Measurements from ENCODE around the gene BTN2A1.
"Not testable (repeated sequence)": the region's sequence is repeated elsewhere in the genome, so short reads cannot be mapped to it uniquely, and the experiment has no call there.

BTN2A1 gene

GRCh38 chr6:26433680-26434079 is 24.1 kb upstream of the BTN2A1 start:
- FAIRE-seq, result not testable (repeated sequence)

- FAIRE-seq, result no peak
Measured at GRCh38 chr6:26436018-26436417, 21.7 kb upstream of the BTN2A1 start.

GRCh38 chr6:26437550-26437949 is 20.2 kb upstream of the BTN2A1 start:
- no peak for FAIRE-seq

- no peak for FAIRE-seq
Measured at GRCh38 chr6:26438000-26438399, 19.8 kb upstream of the BTN2A1 start.

GRCh38 chr6:26439151-26440125 is 18.3 kb upstream of the BTN2A1 start:
- FAIRE-seq, result no peak

- FAIRE-seq, result no peak
Measured at GRCh38 chr6:26440977-26441358, 16.8 kb upstream of the BTN2A1 start.

- no peak for FAIRE-seq
Measured at GRCh38 chr6:26441977-26442376, 15.8 kb upstream of the BTN2A1 start.

- no peak for FAIRE-seq
Measured at GRCh38 chr6:26445934-26446667, 11.7 kb upstream of the BTN2A1 start.

- FAIRE-seq, result no peak
Measured at GRCh38 chr6:26447257-26447656, 10.5 kb upstream of the BTN2A1 start.

GRCh38 chr6:26450240-26450639 is 7.5 kb upstream of the BTN2A1 start:
- no peak for FAIRE-seq

- no peak for FAIRE-seq
Measured at GRCh38 chr6:26452631-26453235, 5.0 kb upstream of the BTN2A1 start.

- FAIRE-seq, result no peak
Measured at GRCh38 chr6:26454631-26455030, 3.1 kb upstream of the BTN2A1 start.

GRCh38 chr6:26455357-26455970 is 2.3 kb upstream of the BTN2A1 start:
- FAIRE-seq, result no peak

GRCh38 chr6:26457264-26457805 is 420 bp upstream of the BTN2A1 start:
- no peak for FAIRE-seq

GRCh38 chr6:26459023-26459810 is 1.5 kb downstream of the BTN2A1 start:
- FAIRE-seq, result no peak

- FAIRE-seq, result not testable (repeated sequence)
Measured at GRCh38 chr6:26461353-26461752, 3.6 kb downstream of the BTN2A1 start.

GRCh38 chr6:26464014-26464413 is 6.3 kb downstream of the BTN2A1 start:
- no peak for FAIRE-seq

GRCh38 chr6:26464416-26465131 is 6.8 kb downstream of the BTN2A1 start:
- FAIRE-seq, result no peak

- FAIRE-seq, result no peak
Measured at GRCh38 chr6:26465776-26466175, 8.0 kb downstream of the BTN2A1 start.

GRCh38 chr6:26468829-26469228 is 11.1 kb downstream of the BTN2A1 start:
- no peak for FAIRE-seq

- no peak for FAIRE-seq
Measured at GRCh38 chr6:26470643-26471042, 12.9 kb downstream of the BTN2A1 start.

Data from G401.6 (cell line).